ENCODE data around the gene CLEC10A. TPM values are rescaled to one million over a fixed set of nuclear protein-coding genes. Genes with fewer than 3 reads are reported as not detected.
"Not testable (repeated sequence)": the region's sequence is repeated elsewhere in the genome, so short reads cannot be mapped to it uniquely, and the experiment has no call there.

CLEC10A gene
- polyA plus RNA-seq, 1 donor = 2.2 TPM

DNA sequence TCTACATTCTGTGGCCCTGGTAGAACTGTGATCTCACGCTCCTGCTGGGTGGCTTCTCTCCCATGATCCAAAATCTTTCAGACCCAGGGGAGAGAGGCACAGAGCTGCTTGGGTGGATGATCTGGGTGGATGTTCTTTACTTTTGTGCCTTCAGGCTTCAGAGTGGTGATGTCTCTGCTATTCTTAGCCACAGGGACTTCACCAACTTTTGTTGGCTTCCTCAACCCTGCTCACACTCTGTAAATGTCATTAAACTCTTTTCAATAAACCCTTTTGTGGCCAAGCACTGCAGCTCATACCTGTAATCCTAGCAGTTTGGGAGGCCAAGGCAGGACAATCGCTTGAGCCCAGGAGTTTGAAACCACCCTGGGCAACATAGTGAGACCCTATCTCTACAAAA lies 7.6 kb downstream of the CLEC10A start:
- no peak for DNase-seq (ENCODE audit: low read depth)

- no peak for DNase-seq (ENCODE audit: low read depth)
Observed at GRCh38 chr17:7070712-7071111, 9.3 kb downstream of the CLEC10A start.

DNA sequence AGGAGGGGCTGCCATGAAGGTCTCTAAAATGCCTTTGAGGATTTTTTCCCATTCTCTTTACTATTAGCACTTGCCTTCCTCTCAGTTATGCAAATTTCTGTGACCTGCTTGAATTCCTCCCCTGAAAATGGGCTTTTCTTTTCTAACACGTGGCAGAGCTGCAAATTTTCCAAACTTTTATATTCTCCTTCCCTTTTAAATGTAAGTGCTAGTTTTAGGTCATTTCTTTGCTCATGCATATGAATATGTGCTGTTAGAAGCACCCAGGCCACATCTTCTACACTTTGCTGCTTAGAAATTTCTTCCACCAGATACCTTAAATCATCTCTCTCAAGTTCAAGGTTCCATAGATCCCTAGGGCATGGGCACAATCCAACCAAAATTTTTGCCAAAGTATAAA lies 11.8 kb downstream of the CLEC10A start:
- no peak for DNase-seq (ENCODE audit: low read depth)

DNA sequence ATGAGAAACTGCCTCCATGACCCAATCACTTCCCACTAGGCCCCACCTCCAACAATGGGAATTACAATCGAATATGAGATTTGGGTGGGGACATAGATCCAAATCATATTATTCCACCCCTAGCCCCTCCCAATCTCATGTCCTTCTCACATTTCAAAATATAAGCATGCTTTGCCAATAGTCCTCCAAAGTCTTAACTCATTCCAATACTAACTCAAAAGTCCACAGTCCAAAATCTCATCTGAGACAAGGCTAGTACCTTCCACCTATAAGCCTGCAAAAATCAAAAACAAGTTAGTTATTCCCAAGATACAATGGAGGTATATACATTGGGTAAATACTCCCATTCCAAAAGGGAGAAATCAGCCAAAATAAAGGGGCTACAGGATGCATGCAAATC lies 12.9 kb downstream of the CLEC10A start:
- DNase-seq (ENCODE audit: low read depth) = no peak

DNA sequence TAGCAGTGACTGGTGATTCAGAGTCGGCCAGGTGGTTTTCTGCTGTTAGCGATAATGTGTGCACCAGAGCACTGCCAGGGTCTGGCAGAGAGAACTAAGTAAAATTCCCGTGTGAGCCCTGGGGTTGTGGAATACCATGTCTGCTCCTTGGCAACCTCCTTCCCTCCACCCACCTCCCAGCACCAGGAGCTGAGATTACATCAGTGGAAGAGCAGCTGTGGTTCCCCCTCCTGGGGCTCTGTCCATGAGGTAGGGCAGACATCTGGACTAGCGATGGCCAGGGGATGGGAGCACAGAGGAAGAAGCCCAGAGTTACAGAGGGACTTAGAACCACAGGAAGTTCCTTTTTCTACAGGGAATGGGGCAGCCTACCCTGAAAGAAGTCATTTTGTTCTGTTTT lies 15.8 kb downstream of the CLEC10A start:
- DNase-seq (ENCODE audit: low read depth) = no peak

- no peak for DNase-seq (ENCODE audit: low read depth)
Observed at GRCh38 chr17:7063518-7064094, 16.4 kb downstream of the CLEC10A start.

GRCh38 chr17:7060165-7060891 lies 19.7 kb downstream of the CLEC10A start:
- no peak for DNase-seq (ENCODE audit: low read depth)

GRCh38 chr17:7058831-7059447 lies 21.1 kb downstream of the CLEC10A start:
- no peak for DNase-seq (ENCODE audit: low read depth)

DNA sequence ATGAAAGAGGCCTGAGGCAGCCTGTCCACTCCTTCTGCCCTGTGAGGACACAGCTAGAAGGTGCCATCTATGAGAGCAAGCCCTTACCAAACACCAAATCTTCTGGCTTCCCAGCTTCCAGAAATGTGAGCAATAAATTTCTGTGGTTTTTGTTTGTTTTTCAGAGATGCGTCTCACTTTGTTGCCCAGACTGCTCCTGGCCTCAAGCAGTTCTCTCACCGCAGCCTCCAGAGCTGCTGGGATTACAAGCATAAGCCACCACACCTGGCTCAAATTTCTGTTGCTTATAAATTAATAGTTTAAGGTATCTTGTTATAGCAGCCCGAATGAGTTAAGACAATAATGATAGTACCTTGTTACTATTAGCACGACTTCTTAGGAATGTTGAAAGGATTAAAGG lies 23.7 kb downstream of the CLEC10A start:
- DNase-seq (ENCODE audit: low read depth) = no peak

- not testable (repeated sequence) for DNase-seq (ENCODE audit: low read depth)
Observed at GRCh38 chr17:7050583-7050982, 29.5 kb downstream of the CLEC10A start.

- no peak for DNase-seq (ENCODE audit: low read depth)
Observed at GRCh38 chr17:7048968-7049367, 31.1 kb downstream of the CLEC10A start.

GRCh38 chr17:7047566-7047965 lies 32.5 kb downstream of the CLEC10A start:
- DNase-seq (ENCODE audit: low read depth) = no peak

DNA sequence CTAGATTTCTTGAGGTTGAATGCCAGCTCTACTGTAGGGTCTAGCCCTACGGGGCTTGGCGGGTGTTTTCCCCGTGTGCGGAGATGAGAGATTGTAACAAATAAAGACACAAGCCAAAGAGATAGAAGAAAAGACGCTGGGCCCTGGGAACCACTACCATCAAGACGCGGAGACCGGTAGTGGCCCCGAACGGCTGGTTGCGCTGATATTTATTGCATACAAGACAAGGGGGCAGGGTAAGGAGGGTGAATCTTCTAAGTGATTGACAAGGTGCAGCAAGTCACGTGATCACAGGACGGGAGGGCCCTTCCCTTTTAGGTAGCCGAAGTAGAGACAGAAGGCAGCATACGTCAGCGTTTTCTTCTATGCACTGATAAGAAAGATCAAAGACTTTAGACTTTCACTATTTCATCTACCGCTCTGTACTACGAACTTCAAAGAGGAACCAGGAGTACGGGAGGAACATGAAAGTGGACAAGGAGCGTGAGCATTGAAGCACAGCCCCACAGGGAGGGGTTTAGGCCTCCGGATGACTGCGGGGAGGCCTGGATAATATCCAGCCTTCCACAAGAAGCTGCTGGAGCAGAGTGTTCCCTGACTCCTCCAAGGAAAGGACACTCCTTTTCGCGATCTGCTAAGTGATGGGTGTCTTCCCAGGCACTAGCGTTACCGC lies 33.2 kb downstream of the CLEC10A start:
- not testable (repeated sequence) for DNase-seq (ENCODE audit: low read depth)

DNA sequence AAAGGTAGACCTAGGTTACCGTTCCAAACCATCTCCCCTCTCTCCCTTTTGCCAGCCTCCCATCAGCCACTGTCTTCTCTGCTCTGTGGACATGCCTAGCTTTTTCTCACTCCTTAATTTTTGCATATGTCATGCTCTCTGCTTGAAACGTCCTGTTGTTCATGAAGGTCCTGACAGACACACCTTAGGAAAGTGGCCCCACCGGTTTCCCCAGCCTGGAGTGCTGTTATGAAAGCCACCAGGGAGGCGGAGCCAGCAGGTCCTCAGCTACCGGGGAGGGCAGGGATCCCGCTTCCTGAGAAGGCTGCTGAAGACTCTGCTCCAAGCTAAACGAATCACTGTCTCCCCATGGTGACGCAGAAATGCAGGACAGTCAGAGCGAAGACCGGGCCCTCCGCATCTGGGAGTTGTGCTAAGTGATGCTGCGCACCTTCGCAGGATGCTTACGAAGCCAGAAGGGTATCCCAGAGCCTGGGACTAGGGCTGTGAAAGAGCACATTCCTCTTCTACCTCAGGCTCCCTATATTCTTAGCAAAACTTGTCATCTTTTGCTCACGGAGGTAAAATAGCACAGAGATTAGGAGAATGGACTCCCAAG lies 33.8 kb downstream of the CLEC10A start:
- DNase-seq (ENCODE audit: low read depth) = no peak

- DNase-seq (ENCODE audit: low read depth) = peak; percentile 66
Observed at GRCh38 chr17:7045492-7046126, 34.4 kb downstream of the CLEC10A start.

DNA sequence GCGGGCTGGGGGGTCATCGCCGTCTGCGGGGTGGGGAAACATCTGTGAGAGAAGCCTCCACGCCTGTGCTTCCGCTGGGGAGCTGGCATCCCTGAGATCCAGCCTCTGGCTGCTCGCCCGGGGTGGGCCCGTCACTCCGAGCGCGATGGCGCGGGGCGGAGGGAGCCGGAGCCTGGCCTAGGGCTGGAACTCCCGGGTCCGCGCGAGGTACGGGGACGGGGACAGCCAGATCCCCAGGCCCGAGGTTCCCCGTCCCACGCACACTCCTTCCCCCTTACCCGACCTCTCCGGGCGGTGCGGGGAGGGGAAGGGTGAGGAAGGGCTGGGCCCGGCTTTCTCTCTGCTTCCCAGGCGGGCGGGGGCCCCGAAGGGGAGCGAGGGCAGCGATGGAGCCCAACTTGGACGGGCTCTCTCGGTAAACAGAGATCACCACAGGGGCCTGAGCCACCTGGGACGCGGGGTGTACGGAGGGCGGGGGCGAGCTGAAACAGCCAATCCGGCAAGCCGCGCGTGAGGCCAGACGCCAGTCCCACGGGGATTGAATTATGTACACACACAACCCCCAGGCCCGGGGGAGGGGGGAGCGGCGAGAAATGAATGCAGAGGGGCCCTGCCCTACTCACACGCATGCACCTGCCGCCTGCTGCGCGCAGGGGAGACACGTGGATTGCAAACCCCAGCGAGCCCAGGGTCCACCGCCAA lies 36.4 kb downstream of the CLEC10A start, which contains the start of gene SLC16A11:
TSS of gene SLC16A11 (minus strand) at position 596 of the 702 bp plus-strand sequence. CDS start at position 17, 579 bp downstream.
- DNase-seq (ENCODE audit: low read depth) = no peak

- DNase-seq (ENCODE audit: low read depth) = no peak
Observed at GRCh38 chr17:7043182-7043496, 36.9 kb downstream of the CLEC10A start.

DNA sequence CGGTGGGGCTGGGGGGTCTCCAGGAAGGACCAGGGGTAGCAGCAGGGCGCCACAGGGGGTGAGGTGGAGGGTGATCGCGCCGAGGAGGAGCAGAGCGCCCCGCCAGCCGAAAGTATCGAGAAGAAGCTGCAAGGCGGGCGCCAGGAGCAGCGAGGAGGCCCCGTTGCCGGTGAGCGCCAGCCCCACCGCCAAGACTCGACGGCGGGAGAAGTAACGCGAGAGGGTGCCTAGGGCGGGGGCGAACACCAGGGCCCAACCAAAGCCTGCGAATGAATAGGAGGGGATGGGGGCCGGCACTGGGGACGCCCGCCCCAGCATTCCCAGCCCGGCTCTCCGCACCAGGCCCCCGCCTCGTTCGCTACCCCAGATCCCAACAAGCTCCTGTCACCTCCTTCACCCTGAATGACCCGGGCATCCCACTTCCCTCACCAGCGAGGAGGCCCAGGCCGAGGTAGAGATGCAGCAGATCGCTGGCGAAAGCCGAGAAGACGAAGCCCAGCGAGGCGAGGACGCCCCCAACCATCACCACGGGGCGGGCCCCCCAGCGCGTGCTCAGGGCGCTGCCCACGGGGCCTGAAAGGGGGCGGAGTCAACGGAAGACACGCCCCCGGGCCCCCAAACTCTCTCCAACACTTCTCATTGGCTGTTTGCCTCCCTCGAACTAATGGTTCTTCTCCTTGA lies 37.4 kb downstream of the CLEC10A start:
- no peak for DNase-seq (ENCODE audit: low read depth)

DNA sequence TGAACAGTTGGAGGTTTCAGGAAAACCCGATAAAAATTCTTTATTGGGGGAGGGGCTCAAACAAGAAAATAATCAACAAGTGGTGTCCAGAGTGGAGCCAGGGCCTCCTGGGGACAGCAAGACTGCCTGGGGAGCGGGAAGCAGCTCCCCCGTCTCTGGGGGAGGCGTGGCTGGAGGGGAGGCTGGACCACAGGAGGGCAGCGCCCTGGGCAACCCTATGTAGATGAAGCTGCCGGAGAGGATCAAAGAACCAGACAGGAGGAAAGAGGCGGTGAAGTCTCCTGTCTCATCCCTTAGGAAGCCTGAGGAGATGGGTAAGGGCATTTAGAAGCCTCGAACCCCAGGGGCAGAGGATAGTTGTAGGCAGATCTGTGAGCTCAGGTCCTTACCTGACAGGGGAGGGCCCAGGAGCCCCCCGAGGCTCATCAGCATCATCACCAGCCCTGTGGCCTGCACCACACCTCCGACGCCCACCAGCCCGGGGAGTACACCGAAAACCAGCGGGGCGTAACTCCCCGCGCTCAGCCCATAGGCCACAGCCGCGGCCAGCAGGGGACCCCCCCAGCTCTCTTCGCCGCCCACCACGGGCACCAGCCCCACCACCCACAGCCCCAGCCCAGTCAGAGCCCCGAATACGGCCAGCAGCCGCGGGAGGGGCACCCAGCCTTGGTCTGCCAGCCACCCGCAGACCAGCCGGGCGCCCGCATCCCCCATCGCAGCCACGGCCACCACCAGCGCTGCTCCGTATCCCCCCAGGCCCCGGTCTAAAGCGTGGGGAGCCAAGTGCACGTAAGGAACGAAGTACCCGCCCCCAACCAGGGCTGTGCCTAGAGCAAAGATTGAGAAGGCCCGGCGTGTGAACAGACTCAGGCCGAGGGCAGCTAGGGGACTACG lies 38.2 kb downstream of the CLEC10A start:
- DNase-seq (ENCODE audit: low read depth) = no peak

All from forelimb muscle (tissue), 1 donor.